Measurements from ENCODE around the gene ETV4. TPM values are rescaled to one million over a fixed set of nuclear protein-coding genes. Genes with fewer than 3 reads are reported as not detected.
"Not testable (repeated sequence)": the region's sequence is repeated elsewhere in the genome, so short reads cannot be mapped to it uniquely, and the experiment has no call there.

ETV4 gene
- total RNA-seq, 1 experiment from 2014 or later = 186 TPM

- no peak for DNase-seq
- Histone ChIP-seq H3K36me3 (replicated peaks; ENCODE audit: control insufficient read depth, insufficient read depth, low read length) (peaks cover 36% of the 10 kb centered on the region), H3K4me3 (ENCODE audit: insufficient read depth, low read depth, low read length) (no peak overlapping the region), H3K27me3 (ENCODE audit: control insufficient read depth, insufficient read depth, low read length) (no peaks in the 10 kb centered on the region)
These were observed 17.7 kb downstream of the ETV4 start for GRCh38 chr17:43528319-43528987.

GRCh38 chr17:43526886-43527648 is 19.1 kb downstream of the ETV4 start:
- H3K36me3 ChIP-seq (replicated peaks; ENCODE audit: control insufficient read depth, insufficient read depth, low read length) = peaks cover 37% of the 10 kb centered on the region
- no peak for DNase-seq
- no peaks in the 10 kb centered on the region for H3K27me3 ChIP-seq (ENCODE audit: control insufficient read depth, insufficient read depth, low read length)
- H3K4me3 ChIP-seq (ENCODE audit: insufficient read depth, low read depth, low read length) = no peak overlapping the region

GRCh38 chr17:43524945-43525575 is 21.1 kb downstream of the ETV4 start:
- H3K4me3 ChIP-seq (ENCODE audit: insufficient read depth, low read depth, low read length) = no peak overlapping the region
- no peak for DNase-seq
- peaks cover 49% of the 10 kb centered on the region for H3K36me3 ChIP-seq (replicated peaks; ENCODE audit: control insufficient read depth, insufficient read depth, low read length)
- H3K27me3 ChIP-seq (ENCODE audit: control insufficient read depth, insufficient read depth, low read length) = no peaks in the 10 kb centered on the region

- DNase-seq = no peak
- H3K27me3 ChIP-seq (ENCODE audit: control insufficient read depth, insufficient read depth, low read length) = no peaks in the 10 kb centered on the region
- H3K36me3 ChIP-seq (replicated peaks; ENCODE audit: control insufficient read depth, insufficient read depth, low read length) = peaks cover 42% of the 10 kb centered on the region
These were observed 24.8 kb downstream of the ETV4 start for GRCh38 chr17:43521389-43521788.

GRCh38 chr17:43517615-43518386 is 28.3 kb downstream of the ETV4 start:
- DNase-seq = no peak
- H3K4me3 ChIP-seq (ENCODE audit: insufficient read depth, low read depth, low read length) = no peak overlapping the region
- H3K27me3 ChIP-seq (ENCODE audit: control insufficient read depth, insufficient read depth, low read length) = no peaks in the 10 kb centered on the region
- peaks cover 30% of the 10 kb centered on the region for H3K36me3 ChIP-seq (replicated peaks; ENCODE audit: control insufficient read depth, insufficient read depth, low read length)

More at GRCh38 chr17:43521389-43521788, 24.8 kb downstream of the ETV4 start:
- H3K4me3 ChIP-seq (ENCODE audit: insufficient read depth, low read depth, low read length) = no peak overlapping the region

GRCh38 chr17:43517161-43517560 is 29.0 kb downstream of the ETV4 start:
- no peak overlapping the region for H3K4me3 ChIP-seq (ENCODE audit: insufficient read depth, low read depth, low read length)
- DNase-seq = no peak
- peaks cover 31% of the 10 kb centered on the region for H3K36me3 ChIP-seq (replicated peaks; ENCODE audit: control insufficient read depth, insufficient read depth, low read length)
- H3K27me3 ChIP-seq (ENCODE audit: control insufficient read depth, insufficient read depth, low read length) = no peaks in the 10 kb centered on the region

- Histone ChIP-seq H3K27me3 (ENCODE audit: control insufficient read depth, insufficient read depth, low read length) (no peaks in the 10 kb centered on the region), H3K36me3 (replicated peaks; ENCODE audit: control insufficient read depth, insufficient read depth, low read length) (peaks cover 19% of the 10 kb centered on the region), H3K4me3 (ENCODE audit: insufficient read depth, low read depth, low read length) (no peak overlapping the region)
- no peak for DNase-seq
These were observed 30.5 kb downstream of the ETV4 start for GRCh38 chr17:43515656-43516055.

- not testable (repeated sequence) for DNase-seq; H3K4me3 ChIP-seq (ENCODE audit: insufficient read depth, low read depth, low read length); H3K27me3 ChIP-seq (ENCODE audit: control insufficient read depth, insufficient read depth, low read length)
- H3K36me3 ChIP-seq (replicated peaks; ENCODE audit: control insufficient read depth, insufficient read depth, low read length) = peaks cover 20% of the 10 kb centered on the region
These were observed 34.9 kb downstream of the ETV4 start for GRCh38 chr17:43511199-43511598.

GRCh38 chr17:43509440-43509839 is 36.7 kb downstream of the ETV4 start:
- not testable (repeated sequence) for DNase-seq; H3K27me3 ChIP-seq (ENCODE audit: control insufficient read depth, insufficient read depth, low read length); H3K4me3 ChIP-seq (ENCODE audit: insufficient read depth, low read depth, low read length)
- H3K36me3 ChIP-seq (replicated peaks; ENCODE audit: control insufficient read depth, insufficient read depth, low read length) = peaks cover 23% of the 10 kb centered on the region

- no peak for DNase-seq
- Histone ChIP-seq H3K27me3 (ENCODE audit: control insufficient read depth, insufficient read depth, low read length) (no peaks in the 10 kb centered on the region), H3K36me3 (replicated peaks; ENCODE audit: control insufficient read depth, insufficient read depth, low read length) (peaks cover 33% of the 10 kb centered on the region)
These were observed 55.5 kb downstream of the ETV4 start for GRCh38 chr17:43490621-43491020.

GRCh38 chr17:43483674-43484551 is 62.2 kb downstream of the ETV4 start, which contains the start of gene DHX8:
Gene DHX8, plus strand, starts transcription at chr17:43483975. Its CDS starts 63 bp downstream, at chr17:43484038.
- peak; percentile 93 for DNase-seq
- Histone ChIP-seq H3K36me3 (replicated peaks; ENCODE audit: control insufficient read depth, insufficient read depth, low read length) (no peaks in the 10 kb centered on the region), H3K4me3 (ENCODE audit: insufficient read depth, low read depth, low read length) (peak within 1 kb of the TSS; percentile 68), H3K27me3 (ENCODE audit: control insufficient read depth, insufficient read depth, low read length) (no peaks in the 10 kb centered on the region)

More at GRCh38 chr17:43490621-43491020, 55.5 kb downstream of the ETV4 start:
- H3K4me3 ChIP-seq (ENCODE audit: insufficient read depth, low read depth, low read length) = no peak overlapping the region

- DNase-seq = no peak
- Histone ChIP-seq H3K36me3 (replicated peaks; ENCODE audit: control insufficient read depth, insufficient read depth, low read length) (no peaks in the 10 kb centered on the region), H3K4me3 (ENCODE audit: insufficient read depth, low read depth, low read length) (no peak overlapping the region), H3K27me3 (ENCODE audit: control insufficient read depth, insufficient read depth, low read length) (no peaks in the 10 kb centered on the region)
These were observed 63.8 kb downstream of the ETV4 start for GRCh38 chr17:43482103-43483012.

GRCh38 chr17:43479948-43480347 is 66.2 kb downstream of the ETV4 start:
- Histone ChIP-seq H3K36me3 (replicated peaks; ENCODE audit: control insufficient read depth, insufficient read depth, low read length) (no peaks in the 10 kb centered on the region), H3K4me3 (ENCODE audit: insufficient read depth, low read depth, low read length) (no peak overlapping the region), H3K27me3 (ENCODE audit: control insufficient read depth, insufficient read depth, low read length) (no peaks in the 10 kb centered on the region)
- DNase-seq = no peak

Data from H7 (cell line).